Activated T-helper 17 cell treated with anti-CD3 and anti-CD28 coated beads, Interleukin-2, amount 50 U/mL, for 72 hours (primary cell): ENCODE results near the gene ZIC2. TPM values are rescaled to one million over a fixed set of nuclear protein-coding genes. Genes with fewer than 3 reads are reported as not detected.
"Not testable (repeated sequence)": the region's sequence is repeated elsewhere in the genome, so short reads cannot be mapped to it uniquely, and the experiment has no call there.

Experiments used
- ATAC-seq: fragments of 150-1000 bp; cut with Tn5 transposase; replicated peaks from 2 replicates; pipeline ENCODE4 v1.10.0; 2021; ENCODE audit warnings: mild to moderate bottlenecking, moderate library complexity
- H3K27ac Mint-ChIP-seq: one replicate; pipeline ENCODE4 v1.8.0; 2022; ENCODE audit warnings: mixed read lengths
- H3K27me3 Mint-ChIP-seq: one replicate; pipeline ENCODE4 v1.8.0; 2022; ENCODE audit warnings: mixed read lengths
- H3K36me3 Mint-ChIP-seq: one replicate; pipeline ENCODE4 v1.8.0; 2022; ENCODE audit warnings: low read depth, mild to moderate bottlenecking, mixed read lengths
- H3K4me1 Mint-ChIP-seq: one replicate; pipeline ENCODE4 v1.8.0; 2022; ENCODE audit warnings: mixed read lengths
- H3K4me3 Mint-ChIP-seq: one replicate; pipeline ENCODE4 v1.8.0; 2022; ENCODE audit warnings: mild to moderate bottlenecking, mixed read lengths
- H3K9me3 Mint-ChIP-seq: one replicate; pipeline ENCODE4 v1.8.0; 2022; ENCODE audit warnings: mixed read lengths
- total RNA-seq, 2 donors: library from RNA; stranded (reverse); gene quantifications; one replicate each; pipeline ENCODE4 v1.2.3, GENCODE V29; 2022

The ZIC2 gene
- total RNA-seq, 2 donors from 2014 or later: 0.84 TPM; not detected in 1

DNA sequence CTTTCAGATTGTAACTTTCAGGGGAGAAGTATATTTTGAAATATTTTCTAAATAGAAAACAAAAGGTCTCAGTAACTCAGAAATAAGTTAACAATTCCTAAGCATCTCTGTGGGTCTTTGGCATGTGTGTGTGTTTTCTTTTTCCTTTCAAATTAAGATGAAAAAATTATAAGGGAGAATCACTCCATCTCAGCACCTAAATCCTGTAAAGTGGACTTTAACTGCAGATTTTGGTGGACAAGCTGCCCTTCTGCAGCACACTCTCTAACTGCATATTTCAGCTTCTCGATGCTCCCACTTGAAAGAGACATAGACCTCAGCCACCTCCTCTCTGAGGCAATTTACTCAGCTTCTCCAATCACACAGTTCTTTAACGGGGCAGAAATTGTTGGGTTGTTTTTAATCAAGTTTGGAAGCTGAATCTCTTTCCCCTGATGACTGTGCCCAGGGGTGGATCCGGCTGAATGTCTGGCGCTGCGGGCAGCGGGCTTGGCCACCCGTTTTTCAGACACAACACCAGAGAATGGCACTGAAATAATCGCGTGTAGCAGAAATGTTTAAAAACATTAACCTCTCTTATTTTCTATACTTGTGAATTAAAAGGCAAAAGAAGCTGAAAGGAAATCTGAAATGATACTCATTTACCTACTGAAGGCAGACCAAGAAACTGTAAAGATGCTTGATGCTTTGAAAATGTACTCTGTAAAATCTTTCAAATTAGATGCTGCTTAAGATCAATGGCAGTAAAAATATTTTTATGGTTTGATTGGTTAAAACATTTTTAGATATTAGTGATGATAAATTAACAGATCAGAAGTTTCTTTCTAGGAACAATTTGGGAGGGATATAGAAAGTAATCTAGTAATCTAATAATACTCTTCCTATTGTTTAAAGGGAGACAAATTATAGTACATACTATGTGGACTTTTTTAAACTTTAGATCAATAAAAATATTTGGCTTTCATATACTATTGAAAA is 12.4 kb downstream of the ZIC2 start:
- H3K36me3 Mint-ChIP-seq: peaks cover 9% of the 10 kb centered on the region
- H3K4me1 Mint-ChIP-seq: peaks cover 9% of the 10 kb centered on the region
- H3K27ac Mint-ChIP-seq: no peak overlapping the region
- H3K27me3 Mint-ChIP-seq: peaks cover 74% of the 10 kb centered on the region
- peaks cover 5% of the 10 kb centered on the region for H3K9me3 Mint-ChIP-seq
- no peak for ATAC-seq
- no peak overlapping the region for H3K4me3 Mint-ChIP-seq

DNA sequence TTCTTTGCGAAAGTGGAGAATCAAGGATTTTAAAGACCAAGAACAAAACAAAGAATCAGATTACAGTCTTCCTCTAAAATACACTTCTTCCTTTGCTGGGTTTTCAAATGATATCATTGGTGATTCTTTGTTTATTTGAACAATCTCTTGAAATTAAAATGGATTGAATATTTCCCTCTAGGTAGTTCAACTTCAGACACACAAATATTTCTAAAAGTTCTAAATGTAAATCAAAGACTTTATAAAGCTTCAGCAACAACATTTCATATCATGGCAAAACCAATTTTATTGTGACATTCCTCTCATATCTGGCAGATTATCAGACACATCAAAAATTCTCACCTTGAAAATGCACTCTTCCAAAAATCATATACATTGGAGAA is 13.0 kb downstream of the ZIC2 start:
- no peak overlapping the region for H3K4me3 Mint-ChIP-seq
- peaks cover 9% of the 10 kb centered on the region for H3K4me1 Mint-ChIP-seq
- H3K9me3 Mint-ChIP-seq: peaks cover 5% of the 10 kb centered on the region
- ATAC-seq: no peak
- peaks cover 9% of the 10 kb centered on the region for H3K36me3 Mint-ChIP-seq
- H3K27ac Mint-ChIP-seq: no peak overlapping the region
- H3K27me3 Mint-ChIP-seq: peaks cover 74% of the 10 kb centered on the region

DNA sequence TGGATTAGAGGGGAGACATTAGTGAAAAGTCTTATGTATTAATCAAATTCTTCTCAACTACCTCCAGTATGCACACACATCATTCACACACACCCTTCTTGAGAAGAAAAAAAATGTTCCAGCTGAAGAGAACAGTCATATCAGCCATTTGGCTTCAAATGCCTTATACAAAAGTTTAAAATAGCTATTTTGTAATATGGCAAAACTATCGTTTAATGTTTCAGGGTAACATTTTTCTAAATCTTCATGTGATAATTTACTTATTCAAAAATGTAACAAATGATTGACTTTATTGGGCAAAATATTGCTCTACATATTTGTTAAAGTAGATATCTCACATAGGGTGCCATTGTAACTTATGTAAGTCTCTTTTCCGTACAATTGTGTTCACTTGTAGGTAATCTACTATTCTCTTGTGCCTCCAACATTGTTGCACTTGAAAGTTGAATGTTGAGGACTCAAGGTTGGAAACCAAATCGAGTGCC is 13.6 kb downstream of the ZIC2 start:
- peaks cover 9% of the 10 kb centered on the region for H3K36me3 Mint-ChIP-seq
- H3K4me3 Mint-ChIP-seq: no peak overlapping the region
- H3K4me1 Mint-ChIP-seq: peaks cover 9% of the 10 kb centered on the region
- ATAC-seq: no peak
- H3K27ac Mint-ChIP-seq: no peak overlapping the region
- H3K9me3 Mint-ChIP-seq: peaks cover 5% of the 10 kb centered on the region
- H3K27me3 Mint-ChIP-seq: peaks cover 69% of the 10 kb centered on the region

DNA sequence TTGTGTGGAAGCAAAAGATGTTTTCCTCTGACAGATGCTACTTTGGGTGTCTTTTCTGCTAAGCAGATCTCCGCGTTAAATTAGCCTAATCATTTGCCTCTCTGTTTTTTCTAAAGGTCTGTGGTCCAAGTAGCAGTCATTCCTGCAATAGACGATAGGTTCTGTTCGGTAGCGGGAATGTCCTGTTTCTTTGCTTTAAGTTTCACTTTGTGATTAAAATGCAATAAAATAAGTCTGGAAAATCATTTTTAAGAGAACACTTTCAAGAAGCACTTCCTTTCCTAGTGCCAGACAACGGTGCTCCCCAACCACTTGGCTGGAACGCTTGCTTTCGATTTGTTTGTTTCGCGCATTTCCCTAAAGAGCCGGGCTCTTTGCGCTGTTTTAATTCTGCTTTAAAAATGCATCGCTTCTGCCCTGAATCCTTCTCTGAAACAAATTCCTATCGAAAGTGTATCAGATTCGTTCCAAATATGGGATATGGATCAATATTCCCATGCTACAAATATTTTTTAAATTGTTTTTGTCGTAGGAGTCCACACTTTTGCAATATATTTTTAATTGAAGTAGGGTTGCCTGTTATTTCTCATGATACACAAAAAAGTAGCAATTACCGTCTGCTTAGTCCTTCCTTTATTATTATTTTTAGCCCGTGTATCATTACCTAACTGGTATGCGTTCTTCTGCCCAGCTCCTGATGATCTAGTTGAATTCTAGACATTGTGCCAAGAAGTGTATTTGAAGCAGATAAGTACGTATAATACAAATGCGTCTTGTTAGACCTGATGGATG is 14.2 kb downstream of the ZIC2 start:
- H3K4me1 Mint-ChIP-seq: peaks cover 9% of the 10 kb centered on the region
- H3K27ac Mint-ChIP-seq: no peak overlapping the region
- peaks cover 5% of the 10 kb centered on the region for H3K9me3 Mint-ChIP-seq
- ATAC-seq: no peak
- peaks cover 68% of the 10 kb centered on the region for H3K27me3 Mint-ChIP-seq
- peaks cover 9% of the 10 kb centered on the region for H3K36me3 Mint-ChIP-seq
- no peak overlapping the region for H3K4me3 Mint-ChIP-seq

DNA sequence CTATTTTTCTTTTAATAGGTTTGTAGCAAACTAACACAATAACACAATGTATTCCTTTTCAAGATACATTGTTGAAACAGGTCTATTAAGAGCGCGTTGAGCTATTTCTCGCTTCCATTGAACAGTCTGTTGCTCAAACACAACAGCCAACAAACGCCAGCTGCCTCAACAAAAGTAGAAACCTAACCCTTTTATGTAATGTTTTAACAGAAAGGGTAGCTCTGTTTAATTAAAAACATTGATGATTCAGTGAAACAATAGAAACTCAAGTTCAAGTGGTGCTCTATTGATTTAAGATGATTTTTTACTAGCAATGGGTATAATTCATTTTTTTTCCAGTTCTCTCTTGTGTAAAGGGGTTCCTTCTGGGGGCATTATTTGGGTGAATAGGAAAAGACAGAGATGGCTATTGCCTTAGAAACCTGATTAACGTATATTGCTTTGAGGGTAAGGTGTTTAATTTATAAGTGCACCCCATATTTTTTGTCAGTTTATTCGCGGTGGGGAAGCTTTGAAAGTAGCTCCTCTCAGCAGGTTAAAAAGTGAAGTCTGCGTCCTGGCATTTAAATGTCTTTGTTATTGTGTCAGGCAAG is 14.9 kb downstream of the ZIC2 start:
- Mint-ChIP-seq H3K4me1 (peaks cover 9% of the 10 kb centered on the region), H3K27ac (no peak overlapping the region), H3K9me3 (peaks cover 5% of the 10 kb centered on the region), H3K4me3 (no peak overlapping the region), H3K36me3 (peaks cover 9% of the 10 kb centered on the region), H3K27me3 (peaks cover 63% of the 10 kb centered on the region)
- no peak for ATAC-seq

DNA sequence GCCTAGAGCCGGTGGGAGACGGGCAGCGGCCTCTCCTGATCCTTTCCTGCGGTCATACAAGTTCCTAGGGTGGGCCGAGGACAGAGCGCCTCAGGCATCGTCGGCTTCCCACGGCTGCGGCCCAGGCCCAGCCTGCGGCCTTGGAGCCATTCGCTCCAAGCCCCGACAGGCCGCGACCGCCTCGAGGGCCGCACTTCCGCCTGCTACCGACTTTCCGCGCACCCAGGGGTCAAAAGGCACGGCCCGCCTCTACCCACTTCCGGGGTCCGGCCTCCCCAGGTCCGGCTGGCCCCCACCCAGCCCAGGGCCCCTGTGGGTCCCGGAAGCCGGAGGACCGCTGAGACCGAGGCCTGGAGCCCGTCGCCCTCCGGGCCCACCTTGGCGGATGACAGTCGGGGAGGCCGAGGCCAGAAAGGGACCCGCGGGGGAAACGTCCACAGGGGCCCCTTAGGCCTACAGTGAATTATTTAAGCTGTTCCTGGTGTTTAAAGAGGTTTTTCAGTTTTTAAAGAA is 16.2 kb downstream of the ZIC2 start:
- ATAC-seq: no peak
- Mint-ChIP-seq H3K36me3 (peaks cover 9% of the 10 kb centered on the region), H3K9me3 (peaks cover 5% of the 10 kb centered on the region), H3K27ac (no peak overlapping the region), H3K4me3 (no peak overlapping the region), H3K27me3 (peaks cover 53% of the 10 kb centered on the region), H3K4me1 (peaks cover 14% of the 10 kb centered on the region)

DNA sequence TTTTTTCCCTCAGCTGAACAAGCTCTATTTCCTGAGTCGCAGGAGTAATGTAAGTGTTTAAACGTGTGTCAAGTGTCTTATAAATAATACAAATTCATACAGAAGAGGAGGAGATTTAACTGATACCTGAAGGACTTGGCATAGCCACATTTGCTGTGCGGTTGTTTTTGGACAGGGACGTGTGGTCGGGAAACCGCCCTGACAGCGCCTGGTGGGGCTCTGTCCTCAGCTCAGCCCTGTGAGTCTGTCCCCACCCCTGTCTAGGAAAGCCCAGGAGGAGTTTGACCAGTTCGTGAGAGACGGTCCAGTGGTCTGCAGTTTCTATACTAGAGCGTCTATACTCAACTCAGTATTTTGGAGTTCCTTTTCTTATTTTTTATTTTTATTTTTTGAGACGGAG is 16.7 kb downstream of the ZIC2 start:
- H3K4me3 Mint-ChIP-seq: no peak overlapping the region
- no peak overlapping the region for H3K27ac Mint-ChIP-seq
- peaks cover 14% of the 10 kb centered on the region for H3K4me1 Mint-ChIP-seq
- peaks cover 52% of the 10 kb centered on the region for H3K27me3 Mint-ChIP-seq
- H3K9me3 Mint-ChIP-seq: peaks cover 5% of the 10 kb centered on the region
- H3K36me3 Mint-ChIP-seq: peaks cover 9% of the 10 kb centered on the region
- ATAC-seq: no peak

DNA sequence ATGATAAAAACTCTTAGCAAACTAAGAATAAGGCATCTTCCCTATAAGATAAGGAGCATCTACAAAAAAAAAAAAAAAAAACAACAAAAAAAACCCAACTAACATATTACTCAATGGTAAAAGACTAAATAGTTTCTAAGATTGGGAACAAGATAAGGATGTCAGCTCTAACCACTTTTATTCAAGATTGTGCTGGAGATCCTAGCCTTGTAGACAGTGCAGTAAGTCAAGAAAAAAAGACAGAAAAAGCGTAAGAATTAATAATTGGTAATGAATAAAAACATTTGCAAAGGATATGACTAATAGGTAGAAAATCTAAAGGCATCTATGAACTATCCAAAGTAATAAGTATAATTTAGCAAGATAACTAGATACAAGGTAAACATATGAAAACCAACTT is 33.0 kb downstream of the ZIC2 start:
- Mint-ChIP-seq H3K4me1 (no peaks in the 10 kb centered on the region), H3K27me3 (peaks cover 20% of the 10 kb centered on the region), H3K27ac (no peak overlapping the region), H3K4me3 (no peak overlapping the region), H3K36me3 (no peaks in the 10 kb centered on the region), H3K9me3 (no peaks in the 10 kb centered on the region)
- ATAC-seq: no peak

DNA sequence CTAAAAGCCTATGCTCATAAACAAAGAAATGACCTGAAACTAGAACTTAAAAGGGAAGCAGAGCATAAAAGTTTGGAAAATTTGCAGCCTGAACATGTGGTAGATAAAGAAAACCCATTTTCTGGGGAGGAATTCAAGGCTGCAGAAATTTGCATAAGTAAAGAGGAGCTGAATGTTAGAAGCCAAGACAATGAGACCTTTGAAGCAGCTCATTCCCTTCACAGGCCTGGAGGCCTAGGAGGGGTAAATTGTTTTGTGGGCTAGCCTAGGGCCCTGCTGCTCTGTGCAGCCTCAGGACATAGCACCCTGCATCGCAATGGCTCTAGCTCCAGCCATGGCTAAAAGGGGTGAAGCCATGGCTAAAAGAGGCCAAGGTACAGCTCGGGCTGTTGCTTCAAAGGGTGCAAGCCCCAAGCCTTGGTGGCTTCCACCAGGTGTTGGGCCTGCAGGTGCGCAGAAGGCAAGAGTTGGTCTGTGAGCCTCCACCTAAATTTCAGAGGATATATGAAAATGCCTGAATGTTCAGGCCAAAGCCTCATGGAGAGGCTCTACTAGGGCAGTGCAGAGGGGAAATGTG is 38.3 kb downstream of the ZIC2 start:
- Mint-ChIP-seq H3K4me3 (no peak overlapping the region), H3K27me3 (peaks cover 6% of the 10 kb centered on the region), H3K36me3 (no peaks in the 10 kb centered on the region), H3K4me1 (no peaks in the 10 kb centered on the region), H3K9me3 (peaks cover 11% of the 10 kb centered on the region), H3K27ac (no peak overlapping the region)
- ATAC-seq: no peak

DNA sequence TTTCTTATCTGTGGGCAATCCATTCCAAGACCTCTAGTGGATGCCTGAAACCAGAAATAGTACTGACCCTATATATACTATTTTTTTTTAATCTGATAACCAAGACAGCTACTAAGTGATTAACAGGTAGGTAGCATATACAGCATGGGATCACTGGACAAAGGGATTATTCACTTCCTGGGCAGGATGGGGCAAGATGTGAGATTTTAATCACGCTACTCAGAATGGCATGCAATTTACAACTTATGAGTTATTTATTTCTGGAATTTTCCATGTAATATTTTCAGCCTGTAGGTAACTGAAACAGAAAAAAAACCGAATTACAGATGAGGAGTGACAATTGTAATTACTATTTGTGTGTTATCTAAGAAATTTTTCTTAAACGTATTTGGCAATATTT is 41.2 kb downstream of the ZIC2 start:
- ATAC-seq: no peak
- no peaks in the 10 kb centered on the region for H3K36me3 Mint-ChIP-seq
- H3K4me1 Mint-ChIP-seq: no peaks in the 10 kb centered on the region
- peaks cover 11% of the 10 kb centered on the region for H3K9me3 Mint-ChIP-seq
- H3K4me3 Mint-ChIP-seq: no peak overlapping the region
- H3K27me3 Mint-ChIP-seq: peaks cover 8% of the 10 kb centered on the region
- H3K27ac Mint-ChIP-seq: no peak overlapping the region

DNA sequence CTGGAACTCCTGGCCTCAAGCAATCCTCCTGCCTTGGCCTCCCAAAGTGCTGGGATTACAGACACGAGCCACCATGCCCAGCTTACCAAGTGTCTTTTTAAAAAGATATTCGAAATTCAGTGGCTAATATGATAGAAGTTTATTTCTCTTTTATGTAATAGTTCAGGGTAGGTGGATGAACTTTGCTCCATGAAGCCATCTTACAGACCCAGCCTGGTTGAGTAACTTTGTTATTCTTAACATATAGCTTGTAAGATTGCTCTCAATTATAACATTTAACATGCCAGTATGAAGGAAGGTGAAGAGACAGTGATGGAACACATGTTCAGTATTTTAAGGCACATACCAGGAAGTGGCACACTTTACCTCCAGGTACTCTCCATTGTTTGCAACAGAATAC is 42.4 kb downstream of the ZIC2 start:
- Mint-ChIP-seq H3K4me3 (no peak overlapping the region), H3K4me1 (no peaks in the 10 kb centered on the region), H3K36me3 (no peaks in the 10 kb centered on the region), H3K9me3 (peaks cover 11% of the 10 kb centered on the region), H3K27ac (no peak overlapping the region), H3K27me3 (peaks cover 8% of the 10 kb centered on the region)
- no peak for ATAC-seq

DNA sequence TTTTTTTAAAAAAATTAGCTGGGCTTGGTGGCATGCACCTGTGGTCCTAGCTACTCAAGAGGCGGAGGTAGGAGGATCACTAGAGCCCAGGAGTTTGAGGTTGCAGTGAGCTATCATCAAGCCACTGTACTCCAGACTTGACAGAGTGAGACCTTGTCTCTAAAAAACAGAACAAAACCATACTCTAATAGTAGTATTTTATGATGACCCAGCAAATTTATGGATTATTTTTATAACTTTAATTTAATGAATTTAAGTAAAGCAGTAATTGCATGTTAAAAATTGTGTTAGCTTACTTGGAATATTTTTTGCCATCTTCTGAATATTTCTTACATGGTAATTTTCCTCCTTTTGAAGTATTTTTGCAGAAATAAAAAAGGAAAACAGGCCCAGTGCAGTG is 48.3 kb downstream of the ZIC2 start:
- Mint-ChIP-seq H3K9me3 (no peaks in the 10 kb centered on the region), H3K27me3 (peaks cover 12% of the 10 kb centered on the region), H3K4me3 (no peak overlapping the region), H3K36me3 (no peaks in the 10 kb centered on the region), H3K4me1 (no peaks in the 10 kb centered on the region), H3K27ac (no peak overlapping the region)
- ATAC-seq: no peak

DNA sequence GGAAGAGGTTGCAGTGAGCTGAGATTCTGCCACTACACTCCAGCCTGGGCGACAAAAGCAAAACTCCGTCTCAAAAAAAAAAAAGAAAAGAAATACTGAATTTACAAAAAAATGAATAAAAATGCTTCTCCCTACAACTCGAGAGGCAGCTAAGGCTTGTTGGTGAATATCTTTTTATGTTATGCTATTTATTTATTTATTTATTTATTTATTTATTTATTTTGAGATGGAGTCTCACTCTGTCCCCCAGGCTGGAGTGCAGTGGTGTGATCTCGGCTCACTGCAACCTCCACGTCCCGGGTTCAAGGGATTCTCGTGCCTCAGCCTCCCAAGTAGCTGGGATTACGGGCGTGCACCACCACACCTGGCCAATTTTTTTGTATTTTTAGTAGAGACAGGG is 51.1 kb downstream of the ZIC2 start:
- H3K4me3 Mint-ChIP-seq, H3K9me3 Mint-ChIP-seq, H3K36me3 Mint-ChIP-seq, H3K27ac Mint-ChIP-seq, ATAC-seq, H3K4me1 Mint-ChIP-seq, H3K27me3 Mint-ChIP-seq: not testable (repeated sequence)

DNA sequence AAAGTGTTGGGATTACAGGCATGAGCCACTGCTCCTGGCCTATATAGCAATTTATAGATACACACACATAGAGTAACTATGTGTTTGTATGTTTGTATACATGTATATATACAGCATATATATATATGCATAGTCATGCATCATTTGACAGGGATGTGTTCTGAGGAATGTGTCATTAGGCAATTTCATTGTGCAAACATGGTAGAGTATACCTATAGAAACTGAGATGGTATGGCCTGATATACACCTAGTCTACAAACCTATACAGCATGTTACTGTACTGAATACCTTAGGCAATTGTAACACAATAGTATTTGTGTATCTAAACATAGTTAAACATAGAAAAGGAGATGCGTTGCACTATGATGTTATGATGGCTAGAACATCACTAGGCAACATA is 54.4 kb downstream of the ZIC2 start:
- H3K27ac Mint-ChIP-seq: no peak overlapping the region
- H3K9me3 Mint-ChIP-seq: no peaks in the 10 kb centered on the region
- peaks cover 14% of the 10 kb centered on the region for H3K27me3 Mint-ChIP-seq
- no peaks in the 10 kb centered on the region for H3K36me3 Mint-ChIP-seq
- H3K4me1 Mint-ChIP-seq: no peaks in the 10 kb centered on the region
- no peak overlapping the region for H3K4me3 Mint-ChIP-seq
- no peak for ATAC-seq
